Measurements from ENCODE around the gene HDAC4.

The HDAC4 gene

DNA sequence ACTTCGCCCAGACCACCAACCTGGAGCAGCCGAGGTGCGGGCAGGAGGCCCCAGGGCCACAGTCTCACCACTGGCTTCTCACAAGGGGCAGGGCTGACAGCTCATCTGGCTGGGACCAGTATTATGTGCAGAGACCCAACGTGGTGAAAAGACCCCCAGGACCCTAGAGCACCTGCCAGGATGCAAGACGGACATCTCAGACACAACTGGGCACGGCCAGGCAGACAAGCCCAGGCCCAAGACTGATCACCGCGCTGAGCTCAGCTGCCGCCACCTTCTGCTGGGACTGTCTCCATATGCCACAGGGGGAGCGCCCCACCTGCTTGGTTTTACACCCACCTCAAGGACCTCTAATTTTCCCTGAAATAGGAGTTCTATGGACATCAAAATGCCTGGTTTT is 23.2 kb downstream of the HDAC4 start:
- Histone ChIP-seq H3K4me3 (ENCODE audit: low read depth, low read length, poor library complexity, severe bottlenecking) (no peak overlapping the region), H3K27ac (ENCODE audit: low read depth, low read length, poor library complexity, severe bottlenecking) (no peak overlapping the region), H3K9ac (ENCODE audit: low read length) (no peak overlapping the region), H3K27me3 (ENCODE audit: insufficient read depth, low read length) (no peaks in the 10 kb centered on the region), H4K20me1 (ENCODE audit: insufficient read depth, low read length) (no peaks in the 10 kb centered on the region), H3K4me1 (ENCODE audit: insufficient read depth, low read length, severe bottlenecking) (no peaks in the 10 kb centered on the region), H3K9me2 (ENCODE audit: low read depth, low read length) (no peaks in the 10 kb centered on the region), H3K9me3 (ENCODE audit: low read length) (no peaks in the 10 kb centered on the region), H3K36me3 (ENCODE audit: insufficient read depth, low read length) (no peaks in the 10 kb centered on the region), H2AFZ (ENCODE audit: low read length) (no peak overlapping the region), H3F3A (ENCODE audit: insufficient read depth, low read length) (no peaks in the 10 kb centered on the region), H3K79me2 (ENCODE audit: insufficient read depth, low read length) (no peaks in the 10 kb centered on the region), H3K4me2 (ENCODE audit: low read length) (no peak overlapping the region)
- TF ChIP-seq, protein P1, sequence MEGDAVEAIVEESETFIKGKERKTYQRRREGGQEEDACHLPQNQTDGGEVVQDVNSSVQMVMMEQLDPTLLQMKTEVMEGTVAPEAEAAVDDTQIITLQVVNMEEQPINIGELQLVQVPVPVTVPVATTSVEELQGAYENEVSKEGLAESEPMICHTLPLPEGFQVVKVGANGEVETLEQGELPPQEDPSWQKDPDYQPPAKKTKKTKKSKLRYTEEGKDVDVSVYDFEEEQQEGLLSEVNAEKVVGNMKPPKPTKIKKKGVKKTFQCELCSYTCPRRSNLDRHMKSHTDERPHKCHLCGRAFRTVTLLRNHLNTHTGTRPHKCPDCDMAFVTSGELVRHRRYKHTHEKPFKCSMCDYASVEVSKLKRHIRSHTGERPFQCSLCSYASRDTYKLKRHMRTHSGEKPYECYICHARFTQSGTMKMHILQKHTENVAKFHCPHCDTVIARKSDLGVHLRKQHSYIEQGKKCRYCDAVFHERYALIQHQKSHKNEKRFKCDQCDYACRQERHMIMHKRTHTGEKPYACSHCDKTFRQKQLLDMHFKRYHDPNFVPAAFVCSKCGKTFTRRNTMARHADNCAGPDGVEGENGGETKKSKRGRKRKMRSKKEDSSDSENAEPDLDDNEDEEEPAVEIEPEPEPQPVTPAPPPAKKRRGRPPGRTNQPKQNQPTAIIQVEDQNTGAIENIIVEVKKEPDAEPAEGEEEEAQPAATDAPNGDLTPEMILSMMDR (IDR thresholded peaks at IDR 0.05; ENCODE audit: low read length) = no peak
- TF ChIP-seq EZH2 (IDR thresholded peaks at IDR 0.05; ENCODE audit: borderline replicate concordance, low read length) = no peak

DNA sequence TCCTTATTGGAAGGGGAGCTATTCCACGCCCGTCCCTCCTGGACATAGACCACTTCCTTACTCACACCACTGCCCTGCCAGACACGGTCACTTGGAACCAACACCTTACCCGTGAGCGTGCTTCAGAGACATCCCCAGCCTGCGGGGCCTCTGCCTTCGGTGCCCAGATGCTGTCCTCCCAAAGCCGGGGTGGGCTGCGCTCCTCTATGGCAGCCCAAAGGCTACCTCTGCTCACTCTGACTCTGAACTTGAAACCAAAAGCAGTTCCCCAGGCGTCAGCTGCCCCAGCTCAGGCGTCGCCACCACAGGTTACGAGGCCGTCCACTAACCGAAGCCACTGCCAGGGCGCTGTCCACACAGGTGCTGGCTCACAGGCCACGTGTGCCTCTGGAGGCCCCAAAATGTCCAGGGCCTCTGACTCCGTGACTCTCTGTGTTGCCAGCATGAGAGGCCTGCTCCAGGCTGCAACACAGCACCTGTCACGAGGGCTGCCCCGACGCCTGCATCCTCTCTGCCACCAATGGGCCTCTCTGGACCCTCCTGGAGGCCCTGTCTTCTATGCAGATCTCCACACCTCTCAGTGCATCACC is 23.8 kb downstream of the HDAC4 start:
- H3K4me2 ChIP-seq (ENCODE audit: low read length) = no peak overlapping the region
- H3K27ac ChIP-seq (ENCODE audit: low read depth, low read length, poor library complexity, severe bottlenecking) = no peak overlapping the region
- no peaks in the 10 kb centered on the region for H3K79me2 ChIP-seq (ENCODE audit: insufficient read depth, low read length)
- H3F3A ChIP-seq (ENCODE audit: insufficient read depth, low read length) = no peaks in the 10 kb centered on the region
- no peak overlapping the region for H3K9ac ChIP-seq (ENCODE audit: low read length)
- H2AFZ ChIP-seq (ENCODE audit: low read length) = no peak overlapping the region
- no peaks in the 10 kb centered on the region for H3K9me2 ChIP-seq (ENCODE audit: low read depth, low read length)
- H3K4me3 ChIP-seq (ENCODE audit: low read depth, low read length, poor library complexity, severe bottlenecking) = no peak overlapping the region
- no peaks in the 10 kb centered on the region for H3K4me1 ChIP-seq (ENCODE audit: insufficient read depth, low read length, severe bottlenecking)
- H3K36me3 ChIP-seq (ENCODE audit: insufficient read depth, low read length) = no peaks in the 10 kb centered on the region
- no peaks in the 10 kb centered on the region for H3K27me3 ChIP-seq (ENCODE audit: insufficient read depth, low read length)
- TF ChIP-seq, protein P1 (IDR thresholded peaks at IDR 0.05; ENCODE audit: low read length) = no peak
- no peak for TF ChIP-seq EZH2 (IDR thresholded peaks at IDR 0.05; ENCODE audit: borderline replicate concordance, low read length)
- H4K20me1 ChIP-seq (ENCODE audit: insufficient read depth, low read length) = no peaks in the 10 kb centered on the region
- no peaks in the 10 kb centered on the region for H3K9me3 ChIP-seq (ENCODE audit: low read length)

DNA sequence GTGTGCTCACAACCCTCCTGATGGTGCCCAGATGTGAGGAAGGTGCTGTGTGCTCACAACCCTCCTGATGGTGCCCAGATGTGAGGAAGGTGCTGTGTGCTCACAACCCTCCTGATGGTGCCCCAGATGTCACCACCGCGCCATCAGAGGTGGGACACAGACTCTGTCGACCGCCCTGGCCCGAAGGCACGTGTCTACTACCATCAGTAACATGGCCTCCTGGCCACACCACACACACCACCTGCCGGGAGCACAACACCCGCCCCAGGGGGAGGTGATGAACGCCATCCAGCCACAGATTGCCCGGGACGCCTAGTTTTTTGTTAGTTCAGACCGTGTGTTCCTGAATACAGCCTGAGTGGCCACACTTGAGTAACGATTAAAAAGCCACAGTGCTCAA is 24.5 kb downstream of the HDAC4 start:
- Histone ChIP-seq H3K4me2 (ENCODE audit: low read length) (no peak overlapping the region), H3K27me3 (ENCODE audit: insufficient read depth, low read length) (no peaks in the 10 kb centered on the region), H3K9me3 (ENCODE audit: low read length) (no peaks in the 10 kb centered on the region), H3K27ac (ENCODE audit: low read depth, low read length, poor library complexity, severe bottlenecking) (no peak overlapping the region), H2AFZ (ENCODE audit: low read length) (no peak overlapping the region), H3K9ac (ENCODE audit: low read length) (no peak overlapping the region), H4K20me1 (ENCODE audit: insufficient read depth, low read length) (no peaks in the 10 kb centered on the region), H3K9me2 (ENCODE audit: low read depth, low read length) (no peaks in the 10 kb centered on the region), H3K4me3 (ENCODE audit: low read depth, low read length, poor library complexity, severe bottlenecking) (no peak overlapping the region), H3K36me3 (ENCODE audit: insufficient read depth, low read length) (no peaks in the 10 kb centered on the region), H3K79me2 (ENCODE audit: insufficient read depth, low read length) (no peaks in the 10 kb centered on the region), H3F3A (ENCODE audit: insufficient read depth, low read length) (no peaks in the 10 kb centered on the region), H3K4me1 (ENCODE audit: insufficient read depth, low read length, severe bottlenecking) (no peaks in the 10 kb centered on the region)
- TF ChIP-seq, protein P1 (IDR thresholded peaks at IDR 0.05; ENCODE audit: low read length) = no peak
- TF ChIP-seq EZH2 (IDR thresholded peaks at IDR 0.05; ENCODE audit: borderline replicate concordance, low read length) = no peak
